ENCODE data around the gene SAP30L. TPM values are rescaled to one million over a fixed set of nuclear protein-coding genes. Genes with fewer than 3 reads are reported as not detected.

The SAP30L gene
- total and polyA plus RNA-seq, 2 donors (not counting 1 experiment from before 2014, with no cell fraction given): 26.6 to 31.5 TPM

DNA sequence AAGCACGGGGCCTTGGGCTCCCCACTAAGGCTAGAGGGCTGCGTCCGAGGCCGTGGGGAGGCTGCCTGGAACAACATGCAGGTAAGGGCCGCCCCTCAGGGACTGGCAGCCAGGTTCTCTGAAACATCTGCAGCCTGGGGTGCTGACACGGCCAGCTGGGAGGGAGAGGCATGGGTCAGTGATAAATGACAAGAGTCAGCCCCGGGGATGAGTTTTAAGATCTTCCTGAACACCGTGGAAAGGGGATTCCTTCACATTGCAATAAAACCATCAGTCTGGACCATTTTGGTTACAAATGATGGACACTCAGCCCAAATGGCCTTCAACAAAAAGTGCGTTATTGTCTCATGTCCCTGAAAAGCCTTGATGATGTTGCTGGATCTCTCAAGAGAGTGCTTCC is 32.9 kb upstream of the SAP30L start:
- no peak for DNase-seq (ENCODE audit: low read depth in 2 of 2)
- no peaks in the 10 kb centered on the region for H3K4me1 ChIP-seq (ENCODE audit: control insufficient read depth, extremely low read depth, insufficient read depth, low read length)
- H3K4me2 ChIP-seq (ENCODE audit: extremely low read depth, insufficient read depth, low read length): no peak overlapping the region
- no peaks in the 10 kb centered on the region for H3K27me3 ChIP-seq (ENCODE audit: control insufficient read depth, insufficient read depth, low read length)
- H3K79me2 ChIP-seq (ENCODE audit: control insufficient read depth, insufficient read depth, low read length): no peaks in the 10 kb centered on the region
- H4K20me1 ChIP-seq (ENCODE audit: control insufficient read depth, extremely low read depth, insufficient read depth, low read length): no peaks in the 10 kb centered on the region
- no peak overlapping the region for H2AFZ ChIP-seq (ENCODE audit: low read length)
- no peak overlapping the region for H3K4me3 ChIP-seq (replicated peaks in 1 of 4; ENCODE audit: control extremely low read depth in 1 of 4, insufficient read depth in 1 of 4, low read depth in 3 of 4, low read length in 4 of 4)
- H3K9me3 ChIP-seq (ENCODE audit: control insufficient read depth, insufficient read depth, low read depth, low read length): no peaks in the 10 kb centered on the region
- TF ChIP-seq, protein P1, sequence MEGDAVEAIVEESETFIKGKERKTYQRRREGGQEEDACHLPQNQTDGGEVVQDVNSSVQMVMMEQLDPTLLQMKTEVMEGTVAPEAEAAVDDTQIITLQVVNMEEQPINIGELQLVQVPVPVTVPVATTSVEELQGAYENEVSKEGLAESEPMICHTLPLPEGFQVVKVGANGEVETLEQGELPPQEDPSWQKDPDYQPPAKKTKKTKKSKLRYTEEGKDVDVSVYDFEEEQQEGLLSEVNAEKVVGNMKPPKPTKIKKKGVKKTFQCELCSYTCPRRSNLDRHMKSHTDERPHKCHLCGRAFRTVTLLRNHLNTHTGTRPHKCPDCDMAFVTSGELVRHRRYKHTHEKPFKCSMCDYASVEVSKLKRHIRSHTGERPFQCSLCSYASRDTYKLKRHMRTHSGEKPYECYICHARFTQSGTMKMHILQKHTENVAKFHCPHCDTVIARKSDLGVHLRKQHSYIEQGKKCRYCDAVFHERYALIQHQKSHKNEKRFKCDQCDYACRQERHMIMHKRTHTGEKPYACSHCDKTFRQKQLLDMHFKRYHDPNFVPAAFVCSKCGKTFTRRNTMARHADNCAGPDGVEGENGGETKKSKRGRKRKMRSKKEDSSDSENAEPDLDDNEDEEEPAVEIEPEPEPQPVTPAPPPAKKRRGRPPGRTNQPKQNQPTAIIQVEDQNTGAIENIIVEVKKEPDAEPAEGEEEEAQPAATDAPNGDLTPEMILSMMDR (conservative IDR thresholded peaks at IDR 0.05 in 1 of 2, IDR thresholded peaks at IDR 0.05 in 1 of 2; ENCODE audit: low read depth in 1 of 2, low read length in 2 of 2): no peak
- TF ChIP-seq EZH2 (IDR thresholded peaks at IDR 0.05; ENCODE audit: low read length, missing control alignments): no peak
- H3K36me3 ChIP-seq (ENCODE audit: control insufficient read depth, insufficient read depth, low read length): peaks cover 2% of the 10 kb centered on the region
- no peak overlapping the region for H3K27ac ChIP-seq (ENCODE audit: insufficient read depth, low read length)
- H3K9ac ChIP-seq (ENCODE audit: insufficient read depth, low read length): no peak overlapping the region

DNA sequence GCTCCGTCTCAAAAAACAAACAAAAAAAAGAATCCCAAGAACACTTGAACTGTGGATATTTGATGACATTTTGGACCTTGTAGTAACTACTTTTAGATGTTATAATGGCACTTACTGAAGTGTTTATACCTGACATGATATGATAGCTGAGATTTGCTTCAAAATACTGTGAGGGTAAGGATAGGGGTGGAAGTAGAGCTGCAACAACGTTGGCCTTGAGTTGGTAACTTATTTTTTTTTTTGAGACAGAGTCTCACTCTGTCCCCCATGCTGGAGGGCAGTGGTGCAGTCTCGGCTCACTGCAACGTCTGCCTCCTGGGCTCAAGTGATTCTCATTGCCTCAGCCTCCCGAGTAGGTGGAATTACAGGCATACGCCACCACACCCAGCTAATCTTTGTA is 30.7 kb upstream of the SAP30L start:
- H3K79me2 ChIP-seq (ENCODE audit: control insufficient read depth, insufficient read depth, low read length): no peaks in the 10 kb centered on the region
- no peak overlapping the region for H2AFZ ChIP-seq (ENCODE audit: low read length)
- no peak for DNase-seq (ENCODE audit: low read depth in 2 of 2)
- no peak overlapping the region for H3K27ac ChIP-seq (ENCODE audit: insufficient read depth, low read length)
- no peak overlapping the region for H3K4me3 ChIP-seq (replicated peaks in 1 of 4; ENCODE audit: control extremely low read depth in 1 of 4, insufficient read depth in 1 of 4, low read depth in 3 of 4, low read length in 4 of 4)
- no peak for TF ChIP-seq EZH2 (IDR thresholded peaks at IDR 0.05; ENCODE audit: low read length, missing control alignments)
- TF ChIP-seq, protein P1 (conservative IDR thresholded peaks at IDR 0.05 in 1 of 2, IDR thresholded peaks at IDR 0.05 in 1 of 2; ENCODE audit: low read depth in 1 of 2, low read length in 2 of 2): no peak
- H3K4me1 ChIP-seq (ENCODE audit: control insufficient read depth, extremely low read depth, insufficient read depth, low read length): no peaks in the 10 kb centered on the region
- no peaks in the 10 kb centered on the region for H4K20me1 ChIP-seq (ENCODE audit: control insufficient read depth, extremely low read depth, insufficient read depth, low read length)
- no peak overlapping the region for H3K4me2 ChIP-seq (ENCODE audit: extremely low read depth, insufficient read depth, low read length)
- no peak overlapping the region for H3K9ac ChIP-seq (ENCODE audit: insufficient read depth, low read length)
- H3K36me3 ChIP-seq (ENCODE audit: control insufficient read depth, insufficient read depth, low read length): peaks cover 2% of the 10 kb centered on the region
- no peaks in the 10 kb centered on the region for H3K27me3 ChIP-seq (ENCODE audit: control insufficient read depth, insufficient read depth, low read length)
- H3K9me3 ChIP-seq (ENCODE audit: control insufficient read depth, insufficient read depth, low read depth, low read length): no peaks in the 10 kb centered on the region

DNA sequence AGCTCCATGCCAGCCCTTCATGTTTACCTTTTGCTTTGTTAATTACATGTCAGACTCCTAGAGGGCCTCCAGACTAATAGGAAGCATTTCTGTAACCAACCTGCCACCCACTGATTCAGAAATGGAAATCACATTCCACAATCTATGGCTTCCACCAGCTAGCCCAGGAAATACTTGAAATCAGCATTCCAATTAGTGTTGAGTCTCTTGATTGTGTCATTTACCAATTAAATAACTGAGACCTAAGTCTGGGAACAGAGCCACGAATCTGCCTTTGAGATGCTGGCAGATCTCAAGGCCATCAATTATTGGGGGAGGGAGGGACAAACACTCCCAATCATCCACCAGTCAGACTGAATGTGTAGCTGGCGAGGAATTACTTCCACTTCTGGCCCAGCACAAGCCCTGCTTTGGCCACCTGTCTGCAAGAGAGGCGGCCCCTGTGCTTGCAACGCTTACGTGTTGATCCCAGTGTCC is 27.4 kb upstream of the SAP30L start:
- Histone ChIP-seq H3K79me2 (ENCODE audit: control insufficient read depth, insufficient read depth, low read length) (no peaks in the 10 kb centered on the region), H2AFZ (ENCODE audit: low read length) (no peak overlapping the region), H3K9ac (ENCODE audit: insufficient read depth, low read length) (no peak overlapping the region), H3K27me3 (ENCODE audit: control insufficient read depth, insufficient read depth, low read length) (no peaks in the 10 kb centered on the region), H4K20me1 (ENCODE audit: control insufficient read depth, extremely low read depth, insufficient read depth, low read length) (no peaks in the 10 kb centered on the region), H3K4me2 (ENCODE audit: extremely low read depth, insufficient read depth, low read length) (no peak overlapping the region), H3K27ac (ENCODE audit: insufficient read depth, low read length) (no peak overlapping the region), H3K9me3 (ENCODE audit: control insufficient read depth, insufficient read depth, low read depth, low read length) (no peaks in the 10 kb centered on the region), H3K36me3 (ENCODE audit: control insufficient read depth, insufficient read depth, low read length) (peaks cover 2% of the 10 kb centered on the region), H3K4me1 (ENCODE audit: control insufficient read depth, extremely low read depth, insufficient read depth, low read length) (no peaks in the 10 kb centered on the region), H3K4me3 (replicated peaks in 1 of 4; ENCODE audit: control extremely low read depth in 1 of 4, insufficient read depth in 1 of 4, low read depth in 3 of 4, low read length in 4 of 4) (no peak overlapping the region)
- TF ChIP-seq EZH2 (IDR thresholded peaks at IDR 0.05; ENCODE audit: low read length, missing control alignments): no peak
- TF ChIP-seq, protein P1 (conservative IDR thresholded peaks at IDR 0.05 in 1 of 2, IDR thresholded peaks at IDR 0.05 in 1 of 2; ENCODE audit: low read depth in 1 of 2, low read length in 2 of 2): no peak
- peak in 1 of 2 donors; percentile 51 for DNase-seq (ENCODE audit: low read depth in 2 of 2)
